ENCODE results near the gene STAP2.

The STAP2 gene

DNA sequence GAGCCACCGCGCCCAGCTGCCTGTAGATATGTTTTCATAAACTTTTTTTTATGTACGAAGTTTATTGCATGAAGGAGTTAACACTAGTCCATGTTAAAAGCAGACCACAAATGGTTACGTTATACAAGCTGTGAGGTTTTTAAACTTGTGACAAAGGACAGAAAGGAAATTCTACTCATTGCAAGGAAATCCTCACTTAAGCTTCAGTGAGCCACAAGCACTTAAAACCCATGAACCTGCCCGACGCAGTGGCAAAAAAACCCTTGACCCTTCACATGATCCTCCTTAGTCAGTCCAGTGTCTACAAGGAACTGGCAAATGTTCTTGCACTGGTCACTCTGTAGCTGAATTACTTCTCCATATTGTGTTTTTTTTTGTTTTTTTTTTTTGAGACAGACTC is 8.9 kb upstream of the STAP2 start:
- Histone ChIP-seq H3K27ac (replicated peaks) (no peak overlapping the region), H3K4me3 (replicated peaks; ENCODE audit: insufficient read depth, low read length) (no peak overlapping the region), H3K27me3 (ENCODE audit: insufficient read depth, poor library complexity, severe bottlenecking) (peaks cover 2% of the 10 kb centered on the region)
- TF ChIP-seq GABPA (IDR thresholded peaks at IDR 0.05; ENCODE audit: low read depth) (no peak), POLR2AphosphoS5 (IDR thresholded peaks at IDR 0.05; ENCODE audit: low read depth) (no peak), SPI1 (IDR thresholded peaks at IDR 0.05; ENCODE audit: borderline replicate concordance, low read depth) (no peak)
- TF ChIP-seq, protein P1, sequence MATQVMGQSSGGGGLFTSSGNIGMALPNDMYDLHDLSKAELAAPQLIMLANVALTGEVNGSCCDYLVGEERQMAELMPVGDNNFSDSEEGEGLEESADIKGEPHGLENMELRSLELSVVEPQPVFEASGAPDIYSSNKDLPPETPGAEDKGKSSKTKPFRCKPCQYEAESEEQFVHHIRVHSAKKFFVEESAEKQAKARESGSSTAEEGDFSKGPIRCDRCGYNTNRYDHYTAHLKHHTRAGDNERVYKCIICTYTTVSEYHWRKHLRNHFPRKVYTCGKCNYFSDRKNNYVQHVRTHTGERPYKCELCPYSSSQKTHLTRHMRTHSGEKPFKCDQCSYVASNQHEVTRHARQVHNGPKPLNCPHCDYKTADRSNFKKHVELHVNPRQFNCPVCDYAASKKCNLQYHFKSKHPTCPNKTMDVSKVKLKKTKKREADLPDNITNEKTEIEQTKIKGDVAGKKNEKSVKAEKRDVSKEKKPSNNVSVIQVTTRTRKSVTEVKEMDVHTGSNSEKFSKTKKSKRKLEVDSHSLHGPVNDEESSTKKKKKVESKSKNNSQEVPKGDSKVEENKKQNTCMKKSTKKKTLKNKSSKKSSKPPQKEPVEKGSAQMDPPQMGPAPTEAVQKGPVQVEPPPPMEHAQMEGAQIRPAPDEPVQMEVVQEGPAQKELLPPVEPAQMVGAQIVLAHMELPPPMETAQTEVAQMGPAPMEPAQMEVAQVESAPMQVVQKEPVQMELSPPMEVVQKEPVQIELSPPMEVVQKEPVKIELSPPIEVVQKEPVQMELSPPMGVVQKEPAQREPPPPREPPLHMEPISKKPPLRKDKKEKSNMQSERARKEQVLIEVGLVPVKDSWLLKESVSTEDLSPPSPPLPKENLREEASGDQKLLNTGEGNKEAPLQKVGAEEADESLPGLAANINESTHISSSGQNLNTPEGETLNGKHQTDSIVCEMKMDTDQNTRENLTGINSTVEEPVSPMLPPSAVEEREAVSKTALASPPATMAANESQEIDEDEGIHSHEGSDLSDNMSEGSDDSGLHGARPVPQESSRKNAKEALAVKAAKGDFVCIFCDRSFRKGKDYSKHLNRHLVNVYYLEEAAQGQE (IDR thresholded peaks at IDR 0.05; ENCODE audit: insufficient replicate concordance, low read depth): no peak
- TF ChIP-seq, protein P2, sequence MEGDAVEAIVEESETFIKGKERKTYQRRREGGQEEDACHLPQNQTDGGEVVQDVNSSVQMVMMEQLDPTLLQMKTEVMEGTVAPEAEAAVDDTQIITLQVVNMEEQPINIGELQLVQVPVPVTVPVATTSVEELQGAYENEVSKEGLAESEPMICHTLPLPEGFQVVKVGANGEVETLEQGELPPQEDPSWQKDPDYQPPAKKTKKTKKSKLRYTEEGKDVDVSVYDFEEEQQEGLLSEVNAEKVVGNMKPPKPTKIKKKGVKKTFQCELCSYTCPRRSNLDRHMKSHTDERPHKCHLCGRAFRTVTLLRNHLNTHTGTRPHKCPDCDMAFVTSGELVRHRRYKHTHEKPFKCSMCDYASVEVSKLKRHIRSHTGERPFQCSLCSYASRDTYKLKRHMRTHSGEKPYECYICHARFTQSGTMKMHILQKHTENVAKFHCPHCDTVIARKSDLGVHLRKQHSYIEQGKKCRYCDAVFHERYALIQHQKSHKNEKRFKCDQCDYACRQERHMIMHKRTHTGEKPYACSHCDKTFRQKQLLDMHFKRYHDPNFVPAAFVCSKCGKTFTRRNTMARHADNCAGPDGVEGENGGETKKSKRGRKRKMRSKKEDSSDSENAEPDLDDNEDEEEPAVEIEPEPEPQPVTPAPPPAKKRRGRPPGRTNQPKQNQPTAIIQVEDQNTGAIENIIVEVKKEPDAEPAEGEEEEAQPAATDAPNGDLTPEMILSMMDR (IDR thresholded peaks at IDR 0.05; ENCODE audit: insufficient read depth, low read length): no peak
- DNase-seq (ENCODE audit: low read depth in 1 of 2, low spot score in 1 of 2): no peak

- no peak for DNase-seq (ENCODE audit: low read depth in 1 of 2, low spot score in 1 of 2)
- Histone ChIP-seq H3K4me3 (replicated peaks; ENCODE audit: insufficient read depth, low read length) (no peak overlapping the region), H3K27me3 (ENCODE audit: insufficient read depth, poor library complexity, severe bottlenecking) (peaks cover 2% of the 10 kb centered on the region), H3K27ac (replicated peaks) (no peak overlapping the region)
- TF ChIP-seq SPI1 (IDR thresholded peaks at IDR 0.05; ENCODE audit: borderline replicate concordance, low read depth): no peak
- TF ChIP-seq, protein P1 (IDR thresholded peaks at IDR 0.05; ENCODE audit: insufficient replicate concordance, low read depth): no peak
- TF ChIP-seq POLR2AphosphoS5 (IDR thresholded peaks at IDR 0.05; ENCODE audit: low read depth): no peak
- TF ChIP-seq, protein P2 (IDR thresholded peaks at IDR 0.05; ENCODE audit: insufficient read depth, low read length): no peak
- TF ChIP-seq GABPA (IDR thresholded peaks at IDR 0.05; ENCODE audit: low read depth): no peak
Measured at GRCh38 chr19:4346020-4346383, 7.4 kb upstream of the STAP2 start.

DNA sequence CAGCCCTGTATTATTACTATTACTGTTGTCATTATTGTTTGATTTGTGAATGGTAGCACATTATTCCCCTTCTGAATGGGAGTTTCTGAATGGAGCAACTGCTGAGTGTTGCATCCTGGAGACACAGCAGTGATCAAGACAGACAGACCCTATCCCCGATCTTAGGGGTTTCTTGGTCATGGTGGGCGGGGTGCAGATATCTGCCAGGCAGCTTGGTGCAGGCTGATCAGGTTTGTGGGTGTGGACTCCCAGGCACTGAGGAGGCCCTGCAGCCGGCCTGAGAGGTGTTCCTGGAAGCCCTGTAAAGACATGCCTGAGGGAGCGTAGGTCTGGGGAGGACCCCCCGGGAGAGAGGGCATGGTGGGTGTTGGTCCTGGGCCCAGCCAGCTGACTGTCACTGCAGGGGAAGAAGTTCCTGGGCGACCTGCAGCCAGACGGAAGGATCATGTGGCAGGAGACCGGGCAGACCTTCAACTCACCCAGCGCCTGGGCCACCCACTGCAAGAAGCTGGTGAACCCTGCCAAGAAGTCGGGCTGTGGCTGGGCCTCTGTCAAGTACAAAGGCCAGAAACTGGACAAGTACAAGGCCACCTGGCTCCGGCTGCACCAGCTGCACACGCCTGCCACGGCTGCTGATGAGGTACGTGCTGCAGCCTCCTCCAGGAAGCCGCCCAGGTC is 6.9 kb upstream of the STAP2 start:
- no peak overlapping the region for H3K4me3 ChIP-seq (replicated peaks; ENCODE audit: insufficient read depth, low read length)
- H3K27ac ChIP-seq (replicated peaks): no peak overlapping the region
- TF ChIP-seq SPI1 (IDR thresholded peaks at IDR 0.05; ENCODE audit: borderline replicate concordance, low read depth) (no peak), POLR2AphosphoS5 (IDR thresholded peaks at IDR 0.05; ENCODE audit: low read depth) (no peak), GABPA (IDR thresholded peaks at IDR 0.05; ENCODE audit: low read depth) (no peak)
- TF ChIP-seq, protein P1 (IDR thresholded peaks at IDR 0.05; ENCODE audit: insufficient replicate concordance, low read depth): no peak
- TF ChIP-seq, protein P2 (IDR thresholded peaks at IDR 0.05; ENCODE audit: insufficient read depth, low read length): no peak
- H3K27me3 ChIP-seq (ENCODE audit: insufficient read depth, poor library complexity, severe bottlenecking): peaks cover 5% of the 10 kb centered on the region
- no peak for DNase-seq (ENCODE audit: low read depth in 1 of 2, low spot score in 1 of 2)

Data from HL-60 (cell line).